Activated CD4-positive, alpha-beta T cell treated with anti-CD3 and anti-CD28 coated beads, Interleukin-2, Interleukin-6, amounts not matched to agents 100 ng/mL and 50 ng/mL, durations not matched to agents 16 hours and 8 hours (primary cell): ENCODE data around the gene ALOX12B.
"Not testable (repeated sequence)": the region's sequence is repeated elsewhere in the genome, so short reads cannot be mapped to it uniquely, and the experiment has no call there.

Experiments used
- DNase-seq: peaks from one replicate; pipeline ENCODE4 v3.0.0-alpha.2; 2020

ALOX12B gene

GRCh38 chr17:8118769-8119580 lies 31.5 kb upstream of the ALOX12B start:
- peak; percentile 92 for DNase-seq

- peak; percentile 18 for DNase-seq
These were observed 30.7 kb upstream of the ALOX12B start, which contains the start of gene ALOXE3 for GRCh38 chr17:8117980-8118768. ALOXE3 (minus strand) TSS chr17:8118514; CDS start chr17:8117990, 524 bp downstream.

- DNase-seq: no peak
These were observed 30.0 kb upstream of the ALOX12B start for GRCh38 chr17:8117367-8117979.

GRCh38 chr17:8116776-8117175 lies 29.3 kb upstream of the ALOX12B start:
- no peak for DNase-seq

- no peak for DNase-seq
These were observed 23.4 kb upstream of the ALOX12B start for GRCh38 chr17:8110907-8111306.

GRCh38 chr17:8110456-8110804 lies 22.9 kb upstream of the ALOX12B start:
- no peak for DNase-seq

GRCh38 chr17:8109661-8110455 lies 22.3 kb upstream of the ALOX12B start:
- DNase-seq: peak; percentile 82

- no peak for DNase-seq
These were observed 21.6 kb upstream of the ALOX12B start for GRCh38 chr17:8108972-8109660.

- not testable (repeated sequence) for DNase-seq
These were observed 19.5 kb upstream of the ALOX12B start for GRCh38 chr17:8106980-8107379.

GRCh38 chr17:8105957-8106398 lies 18.5 kb upstream of the ALOX12B start:
- no peak for DNase-seq

GRCh38 chr17:8104911-8105310 lies 17.4 kb upstream of the ALOX12B start:
- no peak for DNase-seq

- no peak for DNase-seq
These were observed 16.0 kb upstream of the ALOX12B start for GRCh38 chr17:8103549-8103948.

- no peak for DNase-seq
These were observed 14.2 kb upstream of the ALOX12B start for GRCh38 chr17:8101721-8102120.

GRCh38 chr17:8100763-8101162 lies 13.2 kb upstream of the ALOX12B start:
- DNase-seq: no peak

- DNase-seq: no peak
These were observed 12.6 kb upstream of the ALOX12B start for GRCh38 chr17:8100111-8100510.

GRCh38 chr17:8096541-8096940 lies 9.0 kb upstream of the ALOX12B start:
- DNase-seq: no peak

GRCh38 chr17:8095361-8095760 lies 7.8 kb upstream of the ALOX12B start:
- no peak for DNase-seq

GRCh38 chr17:8091033-8091687 lies 3.6 kb upstream of the ALOX12B start:
- DNase-seq: no peak

GRCh38 chr17:8089728-8090127 lies 2.2 kb upstream of the ALOX12B start:
- no peak for DNase-seq

GRCh38 chr17:8087952-8088230 lies 375 bp upstream of the ALOX12B start:
- DNase-seq: no peak

- DNase-seq: no peak
These were observed 3.3 kb downstream of the ALOX12B start for GRCh38 chr17:8084250-8084649.

GRCh38 chr17:8082292-8082691 lies 5.2 kb downstream of the ALOX12B start:
- no peak for DNase-seq
